IMR-90 (cell line): ENCODE data around the gene TMEM144.

Experiments used
- CTCF ChIP-seq: conservative IDR thresholded peaks from 2 replicates; pipeline ENCODE4 v1.5.1; 2012; ENCODE audit warnings: mild to moderate bottlenecking, low read depth, low read length, improper control_type of control experiment
- MAFK ChIP-seq: IDR thresholded peaks from 2 replicates; pipeline ENCODE4 v1.6.1; 2012; ENCODE audit warnings: low read depth, low read length, improper control_type of control experiment
- POLR2A ChIP-seq: IDR thresholded peaks from 2 replicates; pipeline ENCODE4 v1.6.1; 2012; ENCODE audit warnings: mild to moderate bottlenecking, low read depth, low read length
- RCOR1 ChIP-seq: IDR thresholded peaks from 2 replicates; pipeline ENCODE4 v1.6.1; 2012; ENCODE audit warnings: mild to moderate bottlenecking, low read length, improper control_type of control experiment; ENCODE audit not compliant: insufficient replicate concordance

DNA sequence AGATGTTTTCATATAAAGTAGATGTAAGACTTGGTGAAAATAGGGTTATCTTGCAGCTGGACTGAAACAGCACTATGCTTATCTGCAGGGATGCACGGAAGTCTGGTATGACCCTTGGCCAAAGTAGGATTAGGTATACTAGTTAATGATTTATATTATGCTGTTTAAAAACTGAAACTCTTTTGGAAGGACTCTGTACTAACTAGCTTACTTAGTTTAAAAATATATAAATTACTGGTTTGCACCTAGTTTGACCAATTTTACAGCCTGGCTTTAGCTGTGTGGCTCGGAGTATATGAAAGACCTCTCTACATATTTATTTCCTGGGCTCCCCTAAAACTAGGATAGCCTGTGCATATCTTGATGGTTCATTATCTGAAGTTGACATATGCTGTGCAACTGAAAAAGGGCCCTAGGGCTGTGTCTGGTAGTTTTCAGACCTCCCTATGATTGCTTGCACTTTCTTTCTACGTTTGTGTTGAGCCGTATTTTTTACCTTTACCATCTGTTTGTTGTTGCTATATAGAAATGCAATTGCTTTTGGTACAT is 89.2 kb downstream of the TMEM144 start:
- TF ChIP-seq MAFK (no peak), CTCF (no peak), POLR2A (no peak), RCOR1 (no peak)
